ENCODE data around the gene DIPK1A. TPM values are rescaled to one million over a fixed set of nuclear protein-coding genes. Genes with fewer than 3 reads are reported as not detected.

The DIPK1A gene
- total RNA-seq, 1 experiment from 2014 or later: 10.5 TPM

DNA sequence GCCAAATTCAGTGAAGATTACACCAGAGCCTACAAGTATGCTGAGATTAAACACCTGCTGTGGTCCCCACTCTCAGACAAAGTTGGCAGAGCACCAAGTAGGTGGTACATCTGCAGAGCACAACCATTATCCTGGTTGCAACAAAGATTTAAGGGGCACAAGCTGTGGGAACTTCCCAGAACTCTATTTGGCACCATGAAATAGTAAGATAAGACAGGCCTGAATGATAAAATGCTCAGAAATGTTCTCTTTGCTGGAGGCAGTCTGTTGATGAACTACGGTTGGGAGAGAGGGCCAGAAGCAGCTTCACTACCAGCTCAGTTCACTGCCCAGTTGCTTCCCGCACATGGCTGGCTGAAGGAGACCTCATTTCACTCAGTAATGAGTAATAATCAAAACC is 109.5 kb downstream of the DIPK1A start:
- H3F3A ChIP-seq (ENCODE audit: insufficient read depth, low read depth): peaks cover 3% of the 10 kb centered on the region; the same call in 1 of the 2 replicates
- intact Hi-C loops (cut with micrococcal nuclease; ENCODE audit: unreplicated experiment): no loop called here
- H3K9me3 ChIP-seq (ENCODE audit: insufficient read depth, low read depth): no peaks in the 10 kb centered on the region
- H3K4me2 ChIP-seq: no peak overlapping the region
- CTCF ChIA-PET: no interaction called here
- H3K27ac ChIP-seq: no peak overlapping the region
- no peaks in the 10 kb centered on the region for H3K79me2 ChIP-seq (ENCODE audit: low read depth)
- TF ChIP-seq, protein P1, sequence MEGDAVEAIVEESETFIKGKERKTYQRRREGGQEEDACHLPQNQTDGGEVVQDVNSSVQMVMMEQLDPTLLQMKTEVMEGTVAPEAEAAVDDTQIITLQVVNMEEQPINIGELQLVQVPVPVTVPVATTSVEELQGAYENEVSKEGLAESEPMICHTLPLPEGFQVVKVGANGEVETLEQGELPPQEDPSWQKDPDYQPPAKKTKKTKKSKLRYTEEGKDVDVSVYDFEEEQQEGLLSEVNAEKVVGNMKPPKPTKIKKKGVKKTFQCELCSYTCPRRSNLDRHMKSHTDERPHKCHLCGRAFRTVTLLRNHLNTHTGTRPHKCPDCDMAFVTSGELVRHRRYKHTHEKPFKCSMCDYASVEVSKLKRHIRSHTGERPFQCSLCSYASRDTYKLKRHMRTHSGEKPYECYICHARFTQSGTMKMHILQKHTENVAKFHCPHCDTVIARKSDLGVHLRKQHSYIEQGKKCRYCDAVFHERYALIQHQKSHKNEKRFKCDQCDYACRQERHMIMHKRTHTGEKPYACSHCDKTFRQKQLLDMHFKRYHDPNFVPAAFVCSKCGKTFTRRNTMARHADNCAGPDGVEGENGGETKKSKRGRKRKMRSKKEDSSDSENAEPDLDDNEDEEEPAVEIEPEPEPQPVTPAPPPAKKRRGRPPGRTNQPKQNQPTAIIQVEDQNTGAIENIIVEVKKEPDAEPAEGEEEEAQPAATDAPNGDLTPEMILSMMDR (conservative IDR thresholded peaks at IDR 0.05): no peak
- TF ChIP-seq EZH2 (IDR thresholded peaks at IDR 0.05; ENCODE audit: low read depth): no peak
- H3K4me1 ChIP-seq (replicated peaks; ENCODE audit: insufficient read depth): no peaks in the 10 kb centered on the region
- H2AFZ ChIP-seq: no peak overlapping the region
- DNase-seq: no peak
- no peaks in the 10 kb centered on the region for H3K36me3 ChIP-seq (ENCODE audit: low read depth)
- H4K20me1 ChIP-seq (ENCODE audit: insufficient read depth): no peaks in the 10 kb centered on the region
- no TSS peak for BruUV-seq (replicated peaks)
- POLR2A ChIA-PET (ENCODE audit: unreplicated experiment): no interaction called here
- no peaks in the 10 kb centered on the region for H3K9me2 ChIP-seq (ENCODE audit: insufficient read depth)
- H3K4me3 ChIP-seq: no peak overlapping the region
- H3K27me3 ChIP-seq (ENCODE audit: insufficient read depth, low read depth): no peaks in the 10 kb centered on the region

DNA sequence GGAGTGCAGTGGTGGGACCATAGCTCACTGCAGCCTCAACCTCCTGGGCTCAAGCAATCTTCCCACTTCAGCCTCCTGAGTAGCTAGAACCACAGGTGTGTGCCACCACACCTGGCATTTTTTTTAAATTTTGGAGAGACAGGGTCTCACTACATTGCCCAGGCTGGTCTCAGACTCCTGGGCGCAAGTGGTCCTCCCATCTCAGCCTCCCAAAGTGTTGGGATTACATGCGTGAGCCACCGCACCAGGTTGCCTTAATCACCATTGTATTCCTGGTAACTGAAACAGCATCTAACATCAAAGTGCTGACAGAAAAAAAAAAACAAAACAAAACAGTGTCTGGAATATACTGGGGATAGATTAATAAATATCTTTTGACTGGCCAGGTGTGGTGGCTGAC is 111.2 kb downstream of the DIPK1A start:
- H3F3A ChIP-seq (ENCODE audit: insufficient read depth, low read depth): peaks cover 12% of the 10 kb centered on the region; the same call in 1 of the 2 replicates
- TF ChIP-seq, protein P1 (conservative IDR thresholded peaks at IDR 0.05): no peak
- TF ChIP-seq EZH2 (IDR thresholded peaks at IDR 0.05; ENCODE audit: low read depth): no peak
- DNase-seq: no peak
- no peak overlapping the region for H3K4me2 ChIP-seq
- H3K4me1 ChIP-seq (replicated peaks; ENCODE audit: insufficient read depth): no peaks in the 10 kb centered on the region
- H3K4me3 ChIP-seq: no peak overlapping the region
- ChIA-PET CTCF (no interaction called here), POLR2A (ENCODE audit: unreplicated experiment) (no interaction called here)
- no peak overlapping the region for H3K27ac ChIP-seq
- no peaks in the 10 kb centered on the region for H3K9me3 ChIP-seq (ENCODE audit: insufficient read depth, low read depth)
- no peaks in the 10 kb centered on the region for H4K20me1 ChIP-seq (ENCODE audit: insufficient read depth)
- H3K36me3 ChIP-seq (ENCODE audit: low read depth): no peaks in the 10 kb centered on the region
- no peaks in the 10 kb centered on the region for H3K9me2 ChIP-seq (ENCODE audit: insufficient read depth)
- BruUV-seq (replicated peaks): no TSS peak
- H2AFZ ChIP-seq: no peak overlapping the region
- no peaks in the 10 kb centered on the region for H3K27me3 ChIP-seq (ENCODE audit: insufficient read depth, low read depth)
- no peaks in the 10 kb centered on the region for H3K79me2 ChIP-seq (ENCODE audit: low read depth)
- intact Hi-C loops (cut with micrococcal nuclease; ENCODE audit: unreplicated experiment): no loop called here

DNA sequence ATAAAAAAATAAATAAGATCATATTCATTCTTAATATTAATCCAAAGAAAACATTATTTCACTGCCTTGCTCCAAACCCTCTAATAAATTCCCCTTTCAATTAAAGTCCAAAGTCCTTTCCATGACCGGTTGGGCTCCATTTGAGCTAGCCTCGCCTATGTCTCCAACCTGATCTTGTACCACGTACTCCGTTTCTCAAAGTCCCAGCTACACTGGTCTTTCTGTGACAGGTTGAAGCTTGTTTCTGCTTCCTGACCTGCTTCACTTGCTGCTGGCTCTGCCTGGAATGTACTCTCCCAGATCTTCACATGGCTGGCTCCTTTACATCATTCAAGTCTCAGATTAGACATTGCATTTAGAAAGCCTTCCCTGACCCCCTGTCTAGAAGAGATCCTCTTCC is 113.1 kb downstream of the DIPK1A start:
- Histone ChIP-seq H3K4me1 (replicated peaks; ENCODE audit: insufficient read depth) (no peaks in the 10 kb centered on the region), H3K9me3 (ENCODE audit: insufficient read depth, low read depth) (no peaks in the 10 kb centered on the region), H3K36me3 (ENCODE audit: low read depth) (peaks cover 11% of the 10 kb centered on the region), H2AFZ (no peak overlapping the region), H3K9me2 (ENCODE audit: insufficient read depth) (no peaks in the 10 kb centered on the region), H3K79me2 (ENCODE audit: low read depth) (no peaks in the 10 kb centered on the region), H3F3A (ENCODE audit: insufficient read depth, low read depth) (peaks cover 27% of the 10 kb centered on the region), H3K27me3 (ENCODE audit: insufficient read depth, low read depth) (no peaks in the 10 kb centered on the region), H3K4me3 (no peak overlapping the region), H4K20me1 (ENCODE audit: insufficient read depth) (no peaks in the 10 kb centered on the region), H3K4me2 (no peak overlapping the region), H3K27ac (no peak overlapping the region)
- no peak for DNase-seq
- CTCF ChIA-PET: interaction anchor here (0.6 kb wide), 1 partner anchor 231 kb away, joined by 3 read pairs; the partner anchor contains the start of gene MTF2
- TF ChIP-seq EZH2 (IDR thresholded peaks at IDR 0.05; ENCODE audit: low read depth): no peak
- no TSS peak for BruUV-seq (replicated peaks)
- intact Hi-C loops (cut with micrococcal nuclease; ENCODE audit: unreplicated experiment): no loop called here
- POLR2A ChIA-PET (ENCODE audit: unreplicated experiment): no interaction called here

DNA sequence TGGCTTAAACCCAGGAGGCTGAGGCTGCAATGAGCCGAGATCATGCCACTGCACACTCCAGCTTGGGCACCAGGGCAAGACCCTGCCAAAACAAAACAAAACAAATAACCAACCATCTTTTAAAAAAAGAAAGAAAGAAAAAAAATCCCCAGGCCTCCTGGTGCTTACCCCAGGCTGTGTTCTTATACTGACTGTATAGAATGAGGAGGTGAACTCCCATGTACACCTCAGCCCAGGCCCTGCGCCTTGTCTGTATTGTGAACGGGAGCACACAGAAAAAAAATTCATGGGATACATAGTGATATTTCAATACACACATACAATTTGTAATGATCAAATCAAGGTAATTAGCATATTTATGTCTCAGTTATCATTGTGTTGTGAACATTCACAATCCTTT is 115.4 kb downstream of the DIPK1A start:
- Histone ChIP-seq H3K79me2 (ENCODE audit: low read depth) (peaks cover 1% of the 10 kb centered on the region; the same call in 1 of the 2 replicates), H3K9me2 (ENCODE audit: insufficient read depth) (no peaks in the 10 kb centered on the region), H3K4me1 (replicated peaks; ENCODE audit: insufficient read depth) (no peaks in the 10 kb centered on the region), H4K20me1 (ENCODE audit: insufficient read depth) (peaks cover 18% of the 10 kb centered on the region), H3K4me2 (no peak overlapping the region), H3K4me3 (no peak overlapping the region), H3K36me3 (ENCODE audit: low read depth) (peaks cover 32% of the 10 kb centered on the region), H3K27me3 (ENCODE audit: insufficient read depth, low read depth) (no peaks in the 10 kb centered on the region), H3K27ac (no peak overlapping the region), H2AFZ (no peak overlapping the region), H3K9me3 (ENCODE audit: insufficient read depth, low read depth) (no peaks in the 10 kb centered on the region), H3F3A (ENCODE audit: insufficient read depth, low read depth) (peaks cover 50% of the 10 kb centered on the region)
- intact Hi-C loops (cut with micrococcal nuclease; ENCODE audit: unreplicated experiment): no loop called here
- DNase-seq: no peak
- ChIA-PET CTCF (interaction anchor here (0.5 to 0.7 kb wide), 2 partner anchors 91 to 97 kb away, joined by 5 to 6 read pairs; no protein-coding TSS in a partner anchor), POLR2A (ENCODE audit: unreplicated experiment) (no interaction called here)
- BruUV-seq (replicated peaks): no TSS peak
- TF ChIP-seq, protein P1 (conservative IDR thresholded peaks at IDR 0.05): no peak
- TF ChIP-seq EZH2 (IDR thresholded peaks at IDR 0.05; ENCODE audit: low read depth): no peak

Data from PC-9 (cell line).